Activated CD8-positive, alpha-beta T cell treated with anti-CD3 and anti-CD28 coated beads, Interleukin-2, amount 10 ng/mL, durations not matched to agents 7 days and 5 days (primary cell): ENCODE data around the gene SLC22A3. TPM values are rescaled to one million over a fixed set of nuclear protein-coding genes. Genes with fewer than 3 reads are reported as not detected.
A peak's percentile ranks its signal among the peaks of the same experiment; 100 is the strongest.
"Not testable (repeated sequence)": the region's sequence is repeated elsewhere in the genome, so short reads cannot be mapped to it uniquely, and the experiment has no call there.

Experiments
- ATAC-seq: fragments of 150-1000 bp; cut with Tn5 transposase; one replicate; pipeline ENCODE4 v1.10.0; 2021; ENCODE audit warnings: moderate library complexity
- CTCF ChIA-PET: fragments of 350-600 bp; sonication (Branson Sonifier 250); formaldehyde crosslinking; loops from one replicate; lab custom pipeline; 2021; ENCODE audit warnings: antibody characterized with exemption; lab: Charles Lee
- POLR2A ChIA-PET: fragments of 350-600 bp; sonication (Branson Sonifier 250); formaldehyde crosslinking; loops from one replicate; lab custom pipeline; 2021; ENCODE audit warnings: antibody characterized with exemption; lab: Charles Lee
- DNase-seq: peaks from one replicate; pipeline ENCODE4 v3.0.0-alpha.2; 2020
- H3K27ac Mint-ChIP-seq: one replicate; pipeline ENCODE4 v1.8.0; 2021; ENCODE audit warnings: mild to moderate bottlenecking, mixed read lengths
- H3K27me3 Mint-ChIP-seq: one replicate; pipeline ENCODE4 v1.8.0; 2021; ENCODE audit warnings: low read depth, mixed read lengths
- H3K36me3 Mint-ChIP-seq: one replicate; pipeline ENCODE4 v1.8.0; 2021; ENCODE audit warnings: low read depth, mixed read lengths
- H3K4me1 Mint-ChIP-seq: one replicate; pipeline ENCODE4 v1.8.0; 2021; ENCODE audit warnings: low read depth, mixed read lengths
- H3K4me3 Mint-ChIP-seq: one replicate; pipeline ENCODE4 v1.8.0; 2021; ENCODE audit warnings: mild to moderate bottlenecking, mixed read lengths
- H3K9me3 Mint-ChIP-seq: one replicate; pipeline ENCODE4 v1.8.0; 2022; ENCODE audit warnings: mixed read lengths; ENCODE audit not compliant: insufficient read depth
- total RNA-seq, 2 experiments: library from RNA; stranded (reverse); gene quantifications; one replicate each; pipeline ENCODE4 v1.2.3, GENCODE V29; 2021

The SLC22A3 gene
- total RNA-seq, 2 experiments from 2014 or later, result not detected

GRCh38 chr6:160462116-160462515 lies 113.9 kb downstream of the SLC22A3 start:
- Mint-ChIP-seq H3K36me3 (peaks cover 71% of the 10 kb centered on the region), H3K27ac (peak overlapping the region; percentile 78), H3K9me3 (peaks cover 13% of the 10 kb centered on the region), H3K27me3 (peaks cover 34% of the 10 kb centered on the region), H3K4me3 (peak overlapping the region; percentile 7), H3K4me1 (peaks cover 73% of the 10 kb centered on the region)
- CTCF ChIA-PET, result interaction anchor here (1.0 to 2.5 kb wide), 4 partner anchors 57 to 771 kb away, joined by 3 to 18 read pairs (median 7); no protein-coding TSS in a partner anchor
- ATAC-seq (peak; percentile 46), DNase-seq (no peak)
- POLR2A ChIA-PET, result interaction anchor here (0.6 to 1.0 kb wide), 2 partner anchors 58 to 481 kb away, joined by 3 to 4 read pairs; no protein-coding TSS in a partner anchor

- Mint-ChIP-seq H3K9me3 (peaks cover 13% of the 10 kb centered on the region), H3K4me3 (peak overlapping the region; percentile 25), H3K4me1 (peaks cover 68% of the 10 kb centered on the region), H3K36me3 (peaks cover 72% of the 10 kb centered on the region), H3K27me3 (peaks cover 34% of the 10 kb centered on the region), H3K27ac (peak overlapping the region; percentile 73)
- ATAC-seq (peak; percentile 85), DNase-seq (peak; percentile 90)
- POLR2A ChIA-PET, result interaction anchor here (0.6 to 1.2 kb wide), 4 partner anchors 57 to 481 kb away, joined by 3 to 4 read pairs (median 3); no protein-coding TSS in a partner anchor
- CTCF ChIA-PET, result interaction anchor here (1.0 to 2.5 kb wide), 4 partner anchors 57 to 772 kb away, joined by 3 to 18 read pairs (median 7); no protein-coding TSS in a partner anchor
Measured at GRCh38 chr6:160462551-160463109, 114.5 kb downstream of the SLC22A3 start.

- POLR2A ChIA-PET, result interaction anchor here (0.6 to 1.2 kb wide), 3 partner anchors 15 to 794 kb away, joined by 3 to 4 read pairs (median 3); no protein-coding TSS in a partner anchor
- H3K4me3 Mint-ChIP-seq, result no peak overlapping the region
Measured at GRCh38 chr6:160464744-160465143, 116.6 kb downstream of the SLC22A3 start.

GRCh38 chr6:160467261-160467871 lies 119.2 kb downstream of the SLC22A3 start:
- ATAC-seq, CTCF ChIA-PET, H3K27ac Mint-ChIP-seq, H3K4me3 Mint-ChIP-seq, DNase-seq, POLR2A ChIA-PET: not testable (repeated sequence)
- Mint-ChIP-seq H3K9me3 (peaks cover 13% of the 10 kb centered on the region), H3K27me3 (peaks cover 47% of the 10 kb centered on the region), H3K36me3 (peaks cover 49% of the 10 kb centered on the region), H3K4me1 (peaks cover 38% of the 10 kb centered on the region)

More at GRCh38 chr6:160464744-160465143, 116.6 kb downstream of the SLC22A3 start:
- DNase-seq (no peak), ATAC-seq (no peak)
- CTCF ChIA-PET, result interaction anchor here (0.7 to 1.4 kb wide), 3 partner anchors 9 to 69 kb away, joined by 3 to 6 read pairs (median 4); no protein-coding TSS in a partner anchor
- Mint-ChIP-seq H3K27ac (no peak overlapping the region), H3K27me3 (peaks cover 45% of the 10 kb centered on the region), H3K9me3 (peaks cover 13% of the 10 kb centered on the region), H3K4me1 (peaks cover 49% of the 10 kb centered on the region), H3K36me3 (peaks cover 65% of the 10 kb centered on the region)

GRCh38 chr6:160469153-160469552 lies 121.0 kb downstream of the SLC22A3 start:
- Mint-ChIP-seq H3K4me1 (peaks cover 20% of the 10 kb centered on the region), H3K9me3 (peaks cover 6% of the 10 kb centered on the region), H3K36me3 (peaks cover 33% of the 10 kb centered on the region), H3K27me3 (peaks cover 44% of the 10 kb centered on the region), H3K4me3 (no peak overlapping the region), H3K27ac (no peak overlapping the region)
- ATAC-seq, result no peak
- no peak for DNase-seq
- ChIA-PET CTCF (no interaction called here), POLR2A (no interaction called here)

- ATAC-seq, DNase-seq, H3K4me1 Mint-ChIP-seq, POLR2A ChIA-PET, H3K9me3 Mint-ChIP-seq, H3K4me3 Mint-ChIP-seq: not testable (repeated sequence)
- H3K27ac Mint-ChIP-seq, result peak overlapping the region; percentile 54
- CTCF ChIA-PET, result interaction anchor here (1.3 kb wide), 1 partner anchor 43 kb away, joined by 6 read pairs; no protein-coding TSS in a partner anchor
- H3K36me3 Mint-ChIP-seq, result peaks cover 20% of the 10 kb centered on the region
- H3K27me3 Mint-ChIP-seq, result peaks cover 12% of the 10 kb centered on the region
Measured at GRCh38 chr6:160476056-160476455, 127.9 kb downstream of the SLC22A3 start.

- H3K4me3 Mint-ChIP-seq, DNase-seq, H3K27ac Mint-ChIP-seq, H3K27me3 Mint-ChIP-seq, H3K4me1 Mint-ChIP-seq, ATAC-seq, POLR2A ChIA-PET, H3K9me3 Mint-ChIP-seq: not testable (repeated sequence)
- CTCF ChIA-PET, result interaction anchor here (1.3 kb wide), 1 partner anchor 42 kb away, joined by 6 read pairs; no protein-coding TSS in a partner anchor
- H3K36me3 Mint-ChIP-seq, result peaks cover 28% of the 10 kb centered on the region
Measured at GRCh38 chr6:160477072-160477471, 128.9 kb downstream of the SLC22A3 start.

- Mint-ChIP-seq H3K9me3 (no peaks in the 10 kb centered on the region), H3K4me3 (no peak overlapping the region), H3K4me1 (peaks cover 2% of the 10 kb centered on the region), H3K27ac (no peak overlapping the region), H3K27me3 (peaks cover 8% of the 10 kb centered on the region), H3K36me3 (peaks cover 34% of the 10 kb centered on the region)
- POLR2A ChIA-PET, result no interaction called here
- CTCF ChIA-PET, result no interaction called here
- no peak for ATAC-seq
- DNase-seq, result no peak
Measured at GRCh38 chr6:160477901-160478300, 129.7 kb downstream of the SLC22A3 start.

- Mint-ChIP-seq H3K36me3 (peaks cover 36% of the 10 kb centered on the region), H3K27ac (no peak overlapping the region), H3K4me3 (no peak overlapping the region), H3K27me3 (peaks cover 6% of the 10 kb centered on the region), H3K9me3 (no peaks in the 10 kb centered on the region), H3K4me1 (no peaks in the 10 kb centered on the region)
- DNase-seq (no peak), ATAC-seq (no peak)
- ChIA-PET CTCF (no interaction called here), POLR2A (no interaction called here)
Measured at GRCh38 chr6:160487116-160487515, 138.9 kb downstream of the SLC22A3 start.

- H3K4me3 Mint-ChIP-seq, result no peak overlapping the region
- no peaks in the 10 kb centered on the region for H3K9me3 Mint-ChIP-seq
- DNase-seq, result no peak
- CTCF ChIA-PET, result no interaction called here
- peaks cover 31% of the 10 kb centered on the region for H3K36me3 Mint-ChIP-seq
- ATAC-seq, result no peak
- POLR2A ChIA-PET, result no interaction called here
- H3K27me3 Mint-ChIP-seq, result peaks cover 6% of the 10 kb centered on the region
- no peak overlapping the region for H3K27ac Mint-ChIP-seq
- no peaks in the 10 kb centered on the region for H3K4me1 Mint-ChIP-seq
Measured at GRCh38 chr6:160489091-160489490, 140.9 kb downstream of the SLC22A3 start.

- ChIA-PET CTCF (interaction anchor here (1.0 to 1.3 kb wide), 2 partner anchors 39 to 356 kb away, joined by 3 to 4 read pairs; no protein-coding TSS in a partner anchor), POLR2A (no interaction called here)
- peaks cover 28% of the 10 kb centered on the region for H3K36me3 Mint-ChIP-seq
Measured at GRCh38 chr6:160494576-160494975, 146.4 kb downstream of the SLC22A3 start.

More at GRCh38 chr6:160494576-160494975, 146.4 kb downstream of the SLC22A3 start:
- H3K27me3 Mint-ChIP-seq, result peaks cover 17% of the 10 kb centered on the region
- no peaks in the 10 kb centered on the region for H3K4me1 Mint-ChIP-seq
- no peak overlapping the region for H3K27ac Mint-ChIP-seq
- no peak overlapping the region for H3K4me3 Mint-ChIP-seq
- DNase-seq (no peak), ATAC-seq (no peak)
- H3K9me3 Mint-ChIP-seq, result no peaks in the 10 kb centered on the region
